Measurements from ENCODE around the gene ST8SIA1.

The ST8SIA1 gene

GRCh38 chr12:22313286-22313962, 21.1 kb downstream of the ST8SIA1 start:
- Histone ChIP-seq H2BK120ac (ENCODE audit: insufficient read depth, low read length, poor library complexity) (no peak overlapping the region), H4K8ac (ENCODE audit: low read depth, low read length) (no peak overlapping the region), H3K79me2 (ENCODE audit: control insufficient read depth, insufficient read depth, low read length, poor library complexity) (no peaks in the 10 kb centered on the region), H3K4me3 (ENCODE audit: low read depth, low read length) (no peak overlapping the region), H2BK5ac (ENCODE audit: low read depth, low read length, poor library complexity) (no peak overlapping the region), H4K91ac (ENCODE audit: low read depth, low read length) (no peak overlapping the region), H3K4me2 (ENCODE audit: low read length) (no peak overlapping the region), H3K4me1 (ENCODE audit: control insufficient read depth in 1 of 2, insufficient read depth in 2 of 2, low read length in 2 of 2) (no peaks in the 10 kb centered on the region), H3K9ac (ENCODE audit: low read length) (no peak overlapping the region), H2AK5ac (ENCODE audit: low read length) (no peak overlapping the region), H3K36me3 (ENCODE audit: control insufficient read depth in 1 of 2, insufficient read depth in 2 of 2, low read length in 2 of 2) (no peaks in the 10 kb centered on the region), H2BK12ac (ENCODE audit: low read length) (no peak overlapping the region), H3K79me1 (ENCODE audit: low read length) (no peaks in the 10 kb centered on the region), H3K4ac (ENCODE audit: low read depth, low read length) (no peak overlapping the region), H4K12ac (ENCODE audit: low read depth, low read length) (no peak overlapping the region), H3K9me3 (ENCODE audit: insufficient read depth, low read depth, low read length) (no peaks in the 10 kb centered on the region), H3K27ac (ENCODE audit: low read depth, low read length) (no peak overlapping the region), H2AFZ (ENCODE audit: insufficient read depth, low read length, poor library complexity) (no peak overlapping the region), H3K18ac (ENCODE audit: low read length) (no peak overlapping the region), H3K23ac (ENCODE audit: low read length) (no peak overlapping the region), H3K27me3 (ENCODE audit: insufficient read depth, low read length) (no peaks in the 10 kb centered on the region), H3K14ac (ENCODE audit: low read length) (no peak overlapping the region)
- WGBS (ENCODE audit: extremely low coverage, insufficient coverage, insufficient read length) = no CpG with 5 or more reads among the region's 4 CpGs
- DNase-seq = peak; percentile 90 to 95

GRCh38 chr12:22312336-22312735, 22.2 kb downstream of the ST8SIA1 start:
- peak in 1 of 2 donors; percentile 15 for DNase-seq
- H3K9ac ChIP-seq (ENCODE audit: low read length) = no peak overlapping the region
- no CpG with 5 or more reads among the region's 5 CpGs for WGBS (ENCODE audit: extremely low coverage, insufficient coverage, insufficient read length)
- no peaks in the 10 kb centered on the region for H3K27me3 ChIP-seq (ENCODE audit: insufficient read depth, low read length)
- no peaks in the 10 kb centered on the region for H3K9me3 ChIP-seq (ENCODE audit: insufficient read depth, low read depth, low read length)
- no peaks in the 10 kb centered on the region for H3K79me1 ChIP-seq (ENCODE audit: low read length)
- H3K18ac ChIP-seq (ENCODE audit: low read length) = no peak overlapping the region
- H4K12ac ChIP-seq (ENCODE audit: low read depth, low read length) = no peak overlapping the region
- H3K14ac ChIP-seq (ENCODE audit: low read length) = no peak overlapping the region
- no peaks in the 10 kb centered on the region for H3K36me3 ChIP-seq (ENCODE audit: control insufficient read depth in 1 of 2, insufficient read depth in 2 of 2, low read length in 2 of 2)
- H3K23ac ChIP-seq (ENCODE audit: low read length) = no peak overlapping the region
- no peak overlapping the region for H2AFZ ChIP-seq (ENCODE audit: insufficient read depth, low read length, poor library complexity)
- H3K79me2 ChIP-seq (ENCODE audit: control insufficient read depth, insufficient read depth, low read length, poor library complexity) = no peaks in the 10 kb centered on the region
- no peak overlapping the region for H4K8ac ChIP-seq (ENCODE audit: low read depth, low read length)
- H3K4ac ChIP-seq (ENCODE audit: low read depth, low read length) = no peak overlapping the region
- no peak overlapping the region for H3K4me3 ChIP-seq (ENCODE audit: low read depth, low read length)
- H3K4me2 ChIP-seq (ENCODE audit: low read length) = no peak overlapping the region
- H2AK5ac ChIP-seq (ENCODE audit: low read length) = no peak overlapping the region
- no peak overlapping the region for H2BK120ac ChIP-seq (ENCODE audit: insufficient read depth, low read length, poor library complexity)
- H3K27ac ChIP-seq (ENCODE audit: low read depth, low read length) = no peak overlapping the region
- no peaks in the 10 kb centered on the region for H3K4me1 ChIP-seq (ENCODE audit: control insufficient read depth in 1 of 2, insufficient read depth in 2 of 2, low read length in 2 of 2)
- no peak overlapping the region for H2BK5ac ChIP-seq (ENCODE audit: low read depth, low read length, poor library complexity)
- H2BK12ac ChIP-seq (ENCODE audit: low read length) = no peak overlapping the region
- no peak overlapping the region for H4K91ac ChIP-seq (ENCODE audit: low read depth, low read length)

- 100% methylated on average over 1 of the region's 2 CpGs for WGBS (ENCODE audit: extremely low coverage, insufficient coverage, insufficient read length)
- Histone ChIP-seq H3K4me2 (ENCODE audit: low read length) (no peak overlapping the region), H4K91ac (ENCODE audit: low read depth, low read length) (no peak overlapping the region), H3K4me3 (ENCODE audit: low read depth, low read length) (no peak overlapping the region), H3K14ac (ENCODE audit: low read length) (no peak overlapping the region), H3K18ac (ENCODE audit: low read length) (no peak overlapping the region), H2BK5ac (ENCODE audit: low read depth, low read length, poor library complexity) (no peak overlapping the region), H2AFZ (ENCODE audit: insufficient read depth, low read length, poor library complexity) (no peak overlapping the region), H2AK5ac (ENCODE audit: low read length) (no peak overlapping the region), H3K36me3 (ENCODE audit: control insufficient read depth in 1 of 2, insufficient read depth in 2 of 2, low read length in 2 of 2) (no peaks in the 10 kb centered on the region), H3K9me3 (ENCODE audit: insufficient read depth, low read depth, low read length) (no peaks in the 10 kb centered on the region), H2BK120ac (ENCODE audit: insufficient read depth, low read length, poor library complexity) (no peak overlapping the region), H4K8ac (ENCODE audit: low read depth, low read length) (no peak overlapping the region), H3K27me3 (ENCODE audit: insufficient read depth, low read length) (no peaks in the 10 kb centered on the region), H3K79me1 (ENCODE audit: low read length) (no peaks in the 10 kb centered on the region), H3K9ac (ENCODE audit: low read length) (no peak overlapping the region), H2BK12ac (ENCODE audit: low read length) (no peak overlapping the region), H3K23ac (ENCODE audit: low read length) (no peak overlapping the region), H4K12ac (ENCODE audit: low read depth, low read length) (no peak overlapping the region), H3K4ac (ENCODE audit: low read depth, low read length) (no peak overlapping the region), H3K27ac (ENCODE audit: low read depth, low read length) (no peak overlapping the region), H3K79me2 (ENCODE audit: control insufficient read depth, insufficient read depth, low read length, poor library complexity) (no peaks in the 10 kb centered on the region), H3K4me1 (ENCODE audit: control insufficient read depth in 1 of 2, insufficient read depth in 2 of 2, low read length in 2 of 2) (no peaks in the 10 kb centered on the region)
- DNase-seq = no peak
Measured at GRCh38 chr12:22310709-22311108, 23.8 kb downstream of the ST8SIA1 start.

GRCh38 chr12:22310275-22310674, 24.2 kb downstream of the ST8SIA1 start:
- Histone ChIP-seq H3K36me3 (ENCODE audit: control insufficient read depth in 1 of 2, insufficient read depth in 2 of 2, low read length in 2 of 2) (no peaks in the 10 kb centered on the region), H3K27ac (ENCODE audit: low read depth, low read length) (no peak overlapping the region), H3K4me1 (ENCODE audit: control insufficient read depth in 1 of 2, insufficient read depth in 2 of 2, low read length in 2 of 2) (no peaks in the 10 kb centered on the region), H3K4me3 (ENCODE audit: low read depth, low read length) (no peak overlapping the region), H3K4ac (ENCODE audit: low read depth, low read length) (no peak overlapping the region), H2BK12ac (ENCODE audit: low read length) (no peak overlapping the region), H2BK5ac (ENCODE audit: low read depth, low read length, poor library complexity) (no peak overlapping the region), H2BK120ac (ENCODE audit: insufficient read depth, low read length, poor library complexity) (no peak overlapping the region), H3K14ac (ENCODE audit: low read length) (no peak overlapping the region), H3K18ac (ENCODE audit: low read length) (no peak overlapping the region), H3K23ac (ENCODE audit: low read length) (no peak overlapping the region), H3K4me2 (ENCODE audit: low read length) (no peak overlapping the region), H4K8ac (ENCODE audit: low read depth, low read length) (no peak overlapping the region), H3K9me3 (ENCODE audit: insufficient read depth, low read depth, low read length) (no peaks in the 10 kb centered on the region), H2AFZ (ENCODE audit: insufficient read depth, low read length, poor library complexity) (no peak overlapping the region), H2AK5ac (ENCODE audit: low read length) (no peak overlapping the region), H3K27me3 (ENCODE audit: insufficient read depth, low read length) (no peaks in the 10 kb centered on the region), H3K9ac (ENCODE audit: low read length) (no peak overlapping the region), H3K79me1 (ENCODE audit: low read length) (no peaks in the 10 kb centered on the region), H3K79me2 (ENCODE audit: control insufficient read depth, insufficient read depth, low read length, poor library complexity) (no peaks in the 10 kb centered on the region), H4K12ac (ENCODE audit: low read depth, low read length) (no peak overlapping the region), H4K91ac (ENCODE audit: low read depth, low read length) (no peak overlapping the region)
- WGBS (ENCODE audit: extremely low coverage, insufficient coverage, insufficient read length) = no CpG with 5 or more reads among the region's 2 CpGs
- no peak for DNase-seq

Data from trophoblast cell (in vitro differentiated cells and primary cell).